Measurements from ENCODE around the gene NOM1.

The NOM1 gene

GRCh38 chr7:156956727-156957126, 7.2 kb downstream of the NOM1 start:
- peaks cover 100% of the 10 kb centered on the region for H3K36me3 Mint-ChIP-seq
- DNase-seq (ENCODE audit: low spot score in 2 of 2) (no peak), ATAC-seq (no peak)
- H3K4me3 Mint-ChIP-seq = no peak overlapping the region
- H3K9me3 Mint-ChIP-seq = no peaks in the 10 kb centered on the region
- H3K4me1 Mint-ChIP-seq = peaks cover 23% of the 10 kb centered on the region
- no peak overlapping the region for H3K27ac Mint-ChIP-seq

DNA sequence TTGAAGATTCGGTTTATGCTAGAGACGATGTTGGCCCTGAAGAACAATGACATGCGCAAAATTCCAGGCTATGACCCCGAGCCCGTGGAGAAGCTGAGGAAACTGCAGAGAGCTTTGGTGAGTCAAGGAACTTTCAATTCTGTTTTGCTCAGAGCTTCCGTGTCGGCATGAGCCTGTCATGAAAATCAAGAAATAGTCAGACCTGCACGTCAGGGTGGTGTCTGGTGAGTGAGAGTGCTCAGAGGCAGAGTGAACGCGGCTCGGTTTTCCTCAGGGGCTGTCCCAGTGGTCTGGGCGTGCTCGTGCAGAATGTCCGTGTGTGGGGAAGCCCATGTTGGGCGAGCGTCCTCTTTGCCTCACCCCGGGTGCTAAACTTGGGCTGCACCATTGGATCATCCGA, 12.6 kb downstream of the NOM1 start:
- no peaks in the 10 kb centered on the region for H3K9me3 Mint-ChIP-seq
- H3K27ac Mint-ChIP-seq = no peak overlapping the region

GRCh38 chr7:156962897-156963296, 13.4 kb downstream of the NOM1 start:
- no peak for DNase-seq (ENCODE audit: low spot score in 2 of 2)
- Mint-ChIP-seq H3K36me3 (peaks cover 100% of the 10 kb centered on the region), H3K9me3 (no peaks in the 10 kb centered on the region), H3K27ac (no peak overlapping the region), H3K4me3 (no peak overlapping the region), H3K4me1 (peaks cover 14% of the 10 kb centered on the region)
- no peak for ATAC-seq

More for the DNA sequence above, 12.6 kb downstream of the NOM1 start:
- Mint-ChIP-seq H3K36me3 (peaks cover 100% of the 10 kb centered on the region), H3K4me1 (peaks cover 14% of the 10 kb centered on the region), H3K4me3 (no peak overlapping the region)
- DNase-seq (ENCODE audit: low spot score in 2 of 2) (no peak), ATAC-seq (no peak)

GRCh38 chr7:156963472-156963871, 14.0 kb downstream of the NOM1 start:
- DNase-seq (ENCODE audit: low spot score in 2 of 2) = no peak
- H3K4me3 Mint-ChIP-seq = no peak overlapping the region
- H3K36me3 Mint-ChIP-seq = peaks cover 100% of the 10 kb centered on the region
- H3K9me3 Mint-ChIP-seq = no peaks in the 10 kb centered on the region
- peaks cover 14% of the 10 kb centered on the region for H3K4me1 Mint-ChIP-seq
- H3K27ac Mint-ChIP-seq = no peak overlapping the region
- ATAC-seq = no peak

DNA sequence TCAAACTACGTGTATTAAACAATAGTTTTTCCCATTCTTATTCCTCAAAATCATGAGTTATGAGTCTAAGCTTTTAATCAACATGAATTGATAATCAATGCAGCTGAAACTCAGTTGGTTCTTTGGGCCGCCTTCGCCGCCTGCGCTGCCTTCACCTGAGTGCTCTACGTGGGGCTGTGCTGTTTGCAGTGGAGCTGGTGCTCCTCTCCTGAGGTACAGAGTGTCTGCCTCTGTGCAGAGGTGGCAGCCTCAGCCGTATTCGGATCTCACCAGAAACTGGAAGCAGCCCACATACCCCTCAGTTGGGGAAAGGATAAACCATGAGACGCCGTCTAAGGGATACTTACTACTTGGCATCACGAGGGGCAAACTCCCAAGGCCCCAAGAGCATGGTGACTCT, 15.5 kb downstream of the NOM1 start:
- Mint-ChIP-seq H3K36me3 (peaks cover 100% of the 10 kb centered on the region), H3K4me1 (peaks cover 14% of the 10 kb centered on the region), H3K9me3 (no peaks in the 10 kb centered on the region), H3K4me3 (no peak overlapping the region), H3K27ac (no peak overlapping the region)
- DNase-seq (ENCODE audit: low spot score in 2 of 2) = no peak
- no peak for ATAC-seq

- peak overlapping the region; percentile 48 for H3K27ac Mint-ChIP-seq
- H3K4me1 Mint-ChIP-seq = peaks cover 3% of the 10 kb centered on the region
- ATAC-seq (no peak), DNase-seq (ENCODE audit: low spot score in 2 of 2) (no peak)
- peaks cover 98% of the 10 kb centered on the region for H3K36me3 Mint-ChIP-seq
- no peak overlapping the region for H3K4me3 Mint-ChIP-seq
- no peaks in the 10 kb centered on the region for H3K9me3 Mint-ChIP-seq
These were observed 16.9 kb downstream of the NOM1 start for GRCh38 chr7:156966387-156966786.

- Mint-ChIP-seq H3K27ac (no peak overlapping the region), H3K9me3 (no peaks in the 10 kb centered on the region), H3K4me3 (no peak overlapping the region), H3K4me1 (no peaks in the 10 kb centered on the region), H3K36me3 (peaks cover 92% of the 10 kb centered on the region)
- no peak for DNase-seq (ENCODE audit: low spot score in 2 of 2)
- no peak for ATAC-seq
These were observed 18.7 kb downstream of the NOM1 start for GRCh38 chr7:156968183-156968582.

DNA sequence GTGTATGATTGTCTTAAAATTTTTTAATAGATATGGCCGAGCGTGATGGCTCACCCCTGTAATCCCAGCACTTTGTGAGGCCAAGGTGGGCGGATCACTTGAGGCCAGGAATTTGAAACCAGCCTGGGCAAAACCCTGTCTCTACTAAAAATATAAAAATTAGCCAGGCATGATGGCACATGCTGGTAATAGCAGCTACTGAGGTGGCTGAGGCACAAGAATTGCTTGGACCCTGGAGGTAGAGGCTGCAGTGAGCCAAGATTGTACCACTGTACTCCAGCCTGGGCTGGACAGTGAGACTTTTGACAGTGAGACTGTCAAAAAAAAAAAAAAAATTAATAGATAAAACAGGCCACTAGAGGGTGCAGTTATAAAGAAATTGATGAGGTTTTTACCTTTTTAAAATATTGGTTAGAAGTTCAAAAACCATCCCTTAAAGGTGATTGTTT, 20.5 kb downstream of the NOM1 start:
- no peak for ATAC-seq
- Mint-ChIP-seq H3K4me3 (no peak overlapping the region), H3K9me3 (no peaks in the 10 kb centered on the region), H3K36me3 (peaks cover 74% of the 10 kb centered on the region), H3K27ac (peak overlapping the region; percentile 29), H3K4me1 (no peaks in the 10 kb centered on the region)
- DNase-seq (ENCODE audit: low spot score in 2 of 2) = no peak

DNA sequence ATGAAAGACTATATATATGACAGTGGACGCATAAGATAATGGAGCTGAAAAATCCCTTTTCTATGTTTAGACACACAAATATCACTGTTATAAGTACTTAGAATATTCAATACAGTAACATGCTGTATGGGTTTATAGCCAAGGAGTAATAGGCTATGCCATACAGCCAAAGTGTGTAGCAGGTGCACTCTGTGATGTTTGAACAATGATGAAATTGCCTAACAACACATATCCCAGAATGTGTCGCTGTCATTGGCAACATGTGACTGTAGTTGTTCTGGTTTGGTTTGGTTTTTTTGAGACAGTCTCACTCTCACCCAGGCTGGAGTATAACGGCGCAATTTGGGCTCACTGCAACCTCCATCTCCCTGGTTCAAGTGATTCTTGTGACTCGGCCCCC, 26.1 kb downstream of the NOM1 start:
- no peaks in the 10 kb centered on the region for H3K4me1 Mint-ChIP-seq
- peaks cover 7% of the 10 kb centered on the region for H3K9me3 Mint-ChIP-seq
- H3K4me3 Mint-ChIP-seq = no peak overlapping the region
- H3K27ac Mint-ChIP-seq = no peak overlapping the region
- ATAC-seq = no peak
- peaks cover 20% of the 10 kb centered on the region for H3K36me3 Mint-ChIP-seq
- DNase-seq (ENCODE audit: low spot score in 2 of 2) = no peak

GRCh38 chr7:156979007-156979606, 29.6 kb downstream of the NOM1 start:
- Mint-ChIP-seq H3K4me3 (no peak overlapping the region), H3K4me1 (no peaks in the 10 kb centered on the region), H3K36me3 (peaks cover 6% of the 10 kb centered on the region), H3K27ac (no peak overlapping the region), H3K9me3 (peaks cover 7% of the 10 kb centered on the region)
- DNase-seq (ENCODE audit: low spot score in 2 of 2) (no peak), ATAC-seq (no peak)

GRCh38 chr7:156979711-156980110, 30.2 kb downstream of the NOM1 start:
- H3K4me3 Mint-ChIP-seq = no peak overlapping the region
- H3K36me3 Mint-ChIP-seq = peaks cover 6% of the 10 kb centered on the region
- ATAC-seq (no peak), DNase-seq (ENCODE audit: low spot score in 2 of 2) (no peak)
- no peaks in the 10 kb centered on the region for H3K4me1 Mint-ChIP-seq
- H3K27ac Mint-ChIP-seq = no peak overlapping the region
- peaks cover 7% of the 10 kb centered on the region for H3K9me3 Mint-ChIP-seq

DNA sequence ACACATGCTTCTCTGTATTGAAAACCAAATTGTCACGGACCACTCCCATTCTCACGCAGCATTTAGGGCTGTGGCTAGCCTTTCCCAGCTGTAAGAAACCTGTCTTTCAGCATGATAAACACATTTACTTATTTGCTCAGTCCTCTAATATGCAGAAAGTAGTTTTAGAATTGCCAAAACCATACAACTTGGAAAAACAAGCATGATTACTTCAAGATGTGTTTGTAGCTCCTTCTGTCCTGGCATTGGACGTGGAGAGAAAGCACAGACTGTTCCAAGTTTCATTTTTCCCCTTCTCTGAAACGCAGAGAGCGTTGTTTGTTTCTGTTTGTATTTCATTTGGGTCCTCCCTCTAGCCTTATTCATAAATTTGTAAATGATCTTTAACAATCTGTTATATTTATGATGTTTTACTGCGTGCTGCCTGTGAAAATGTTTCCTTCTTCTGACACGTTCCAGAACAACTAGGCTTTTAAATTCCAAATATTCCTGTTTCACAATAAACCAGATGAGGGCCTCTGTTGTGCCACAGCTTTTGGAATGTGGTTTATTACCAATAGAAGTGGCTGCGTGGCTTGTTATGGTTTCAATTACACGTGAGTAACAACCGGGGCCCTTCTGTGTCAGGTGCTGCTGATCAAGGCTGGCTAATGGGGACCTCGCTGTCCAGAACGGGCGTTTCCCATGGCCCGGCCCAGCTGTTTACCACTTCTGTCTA, 34.8 kb downstream of the NOM1 start:
- no peak for DNase-seq (ENCODE audit: low spot score in 2 of 2)
- ATAC-seq = no peak
- Mint-ChIP-seq H3K4me1 (no peaks in the 10 kb centered on the region), H3K9me3 (peaks cover 5% of the 10 kb centered on the region), H3K27ac (no peak overlapping the region), H3K4me3 (no peak overlapping the region), H3K36me3 (peaks cover 6% of the 10 kb centered on the region)

- Mint-ChIP-seq H3K27ac (no peak overlapping the region), H3K4me1 (no peaks in the 10 kb centered on the region), H3K4me3 (no peak overlapping the region), H3K36me3 (peaks cover 6% of the 10 kb centered on the region), H3K9me3 (no peaks in the 10 kb centered on the region)
- ATAC-seq (peak; percentile 24), DNase-seq (ENCODE audit: low spot score in 2 of 2) (peak in 1 of 2 donors; percentile 45)
These were observed 35.8 kb downstream of the NOM1 start for GRCh38 chr7:156985101-156985992.

GRCh38 chr7:156986378-156986777, 36.9 kb downstream of the NOM1 start:
- Mint-ChIP-seq H3K27ac (no peak overlapping the region), H3K4me1 (no peaks in the 10 kb centered on the region), H3K9me3 (no peaks in the 10 kb centered on the region), H3K36me3 (peaks cover 5% of the 10 kb centered on the region), H3K4me3 (no peak overlapping the region)
- DNase-seq (ENCODE audit: low spot score in 2 of 2) (no peak), ATAC-seq (no peak)

DNA sequence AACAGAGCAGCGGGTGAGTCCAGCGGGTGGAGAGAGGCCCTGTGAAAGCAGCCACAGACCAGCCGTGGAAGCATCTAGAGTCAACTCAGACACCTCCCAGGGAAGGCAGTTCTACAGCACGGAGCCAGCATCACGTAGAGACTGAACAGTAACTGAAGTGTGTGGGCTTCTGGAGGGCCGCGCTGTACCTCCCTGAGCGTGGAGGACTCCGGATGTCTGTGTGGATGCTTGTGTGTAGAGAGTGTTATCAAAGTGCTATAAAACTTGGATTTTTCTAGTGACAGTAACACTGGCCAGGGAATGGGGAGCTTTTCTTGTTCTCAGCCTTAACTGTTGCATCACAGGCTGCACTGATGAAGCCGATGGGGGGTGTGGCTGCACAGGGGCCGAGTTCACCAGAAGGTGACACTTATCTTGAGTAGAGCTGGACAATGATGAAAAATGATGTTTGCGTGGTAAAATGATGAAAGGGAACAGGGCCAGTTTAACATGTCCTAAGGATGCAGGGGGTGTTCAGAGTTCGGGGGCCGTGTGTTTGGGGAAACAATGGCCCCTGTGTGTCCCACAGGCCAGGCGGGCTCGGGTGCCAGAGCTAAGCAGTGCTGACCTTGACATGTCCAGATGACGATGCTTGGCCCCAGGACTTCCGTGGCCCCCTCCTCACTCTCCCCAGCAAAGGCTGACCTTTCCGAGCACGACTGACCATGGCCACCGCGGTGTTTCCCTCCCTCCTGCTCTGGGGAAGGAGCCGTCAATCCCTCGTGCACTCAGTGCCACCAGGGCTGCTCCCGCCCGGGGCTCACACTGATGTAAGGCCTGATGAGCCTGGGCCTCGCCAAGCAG, 39.1 kb downstream of the NOM1 start:
- H3K4me3 Mint-ChIP-seq = no peak overlapping the region
- H3K36me3 Mint-ChIP-seq = no peaks in the 10 kb centered on the region
- ATAC-seq (no peak), DNase-seq (ENCODE audit: low spot score in 2 of 2) (no peak)
- H3K27ac Mint-ChIP-seq = no peak overlapping the region
- H3K9me3 Mint-ChIP-seq = no peaks in the 10 kb centered on the region
- H3K4me1 Mint-ChIP-seq = no peaks in the 10 kb centered on the region

Data from stimulated activated effector memory CD8-positive, alpha-beta T cell treated with anti-CD3 and anti-CD28 coated beads, Interleukin-12 subunit alpha, Interleukin-12 subunit beta, amount 100 ng/mL, for 72 hours (primary cell).